Measurements from ENCODE around the gene TMOD2.

- TF ChIP-seq, protein P1, sequence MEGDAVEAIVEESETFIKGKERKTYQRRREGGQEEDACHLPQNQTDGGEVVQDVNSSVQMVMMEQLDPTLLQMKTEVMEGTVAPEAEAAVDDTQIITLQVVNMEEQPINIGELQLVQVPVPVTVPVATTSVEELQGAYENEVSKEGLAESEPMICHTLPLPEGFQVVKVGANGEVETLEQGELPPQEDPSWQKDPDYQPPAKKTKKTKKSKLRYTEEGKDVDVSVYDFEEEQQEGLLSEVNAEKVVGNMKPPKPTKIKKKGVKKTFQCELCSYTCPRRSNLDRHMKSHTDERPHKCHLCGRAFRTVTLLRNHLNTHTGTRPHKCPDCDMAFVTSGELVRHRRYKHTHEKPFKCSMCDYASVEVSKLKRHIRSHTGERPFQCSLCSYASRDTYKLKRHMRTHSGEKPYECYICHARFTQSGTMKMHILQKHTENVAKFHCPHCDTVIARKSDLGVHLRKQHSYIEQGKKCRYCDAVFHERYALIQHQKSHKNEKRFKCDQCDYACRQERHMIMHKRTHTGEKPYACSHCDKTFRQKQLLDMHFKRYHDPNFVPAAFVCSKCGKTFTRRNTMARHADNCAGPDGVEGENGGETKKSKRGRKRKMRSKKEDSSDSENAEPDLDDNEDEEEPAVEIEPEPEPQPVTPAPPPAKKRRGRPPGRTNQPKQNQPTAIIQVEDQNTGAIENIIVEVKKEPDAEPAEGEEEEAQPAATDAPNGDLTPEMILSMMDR (IDR thresholded peaks at IDR 0.05) = no peak
- TF ChIP-seq POLR2A (IDR thresholded peaks at IDR 0.05) = no peak
Observed at GRCh38 chr15:51709031-51709430, 42.4 kb upstream of the TMOD2 start.
